Measurements from ENCODE around the gene TNIP3. TPM values are rescaled to one million over a fixed set of nuclear protein-coding genes. Genes with fewer than 3 reads are reported as not detected.

TNIP3 gene
- total RNA-seq, 1 experiment from 2014 or later: 0.43 TPM

DNA sequence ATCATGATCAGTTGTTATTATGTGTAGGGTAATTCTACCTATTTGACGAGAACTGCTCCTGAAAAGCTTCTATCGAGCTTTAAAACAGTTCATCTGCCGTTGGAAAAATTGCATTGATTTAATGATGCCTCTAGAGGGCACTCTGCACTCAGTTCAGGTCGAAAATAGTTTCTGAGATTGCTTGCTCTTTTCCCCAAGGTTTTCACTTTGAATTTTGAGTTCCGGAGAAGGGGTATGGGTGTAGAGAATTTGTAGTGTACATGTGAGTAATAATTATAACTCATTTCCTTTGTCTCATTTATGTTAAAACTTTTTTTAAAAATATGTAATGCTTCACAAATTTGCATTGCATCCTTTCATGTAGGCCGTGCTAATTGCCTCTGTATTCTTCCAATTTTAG is 28.4 kb upstream of the TNIP3 start:
- ChIA-PET CTCF (interaction anchor here (0.5 to 1.5 kb wide), 15 partner anchors 8 to 544 kb away, joined by 3 to 15 read pairs (median 3); no protein-coding TSS in a partner anchor), POLR2A (no interaction called here)
- Mint-ChIP-seq H3K9me3 (ENCODE audit: unreplicated experiment) (no peaks in the 10 kb centered on the region), H3K4me3 (ENCODE audit: unreplicated experiment) (no peak overlapping the region), H3K27ac (ENCODE audit: unreplicated experiment) (no peak overlapping the region), H3K4me1 (ENCODE audit: low read depth, unreplicated experiment) (no peaks in the 10 kb centered on the region), H3K27me3 (ENCODE audit: insufficient read depth, unreplicated experiment) (no peaks in the 10 kb centered on the region), H3K36me3 (ENCODE audit: insufficient read depth, unreplicated experiment) (no peaks in the 10 kb centered on the region)
- peak; percentile 49 to 73 for TF ChIP-seq CTCF (IDR thresholded peaks at IDR 0.05; ENCODE audit: insufficient read depth in 1 of 2, low read depth in 1 of 2, low read length in 1 of 2, severe bottlenecking in 1 of 2, unreplicated experiment in 1 of 2)
- Histone ChIP-seq H3K27me3 (replicated peaks; ENCODE audit: control insufficient read depth, insufficient read depth, low read length) (no peaks in the 10 kb centered on the region), H3K4me3 (ENCODE audit: low read depth, low read length) (no peak overlapping the region), H3K4me1 (no peaks in the 10 kb centered on the region), H3K36me3 (ENCODE audit: control insufficient read depth, insufficient read depth, low read length) (no peaks in the 10 kb centered on the region), H3K9me3 (no peaks in the 10 kb centered on the region)
- intact Hi-C loops (cut with micrococcal nuclease; ENCODE audit: unreplicated experiment): loop anchor here (1.0 to 5.0 kb wide), 4 partner anchors 60 to 544 kb away; no protein-coding TSS in a partner anchor
- no TSS peak for BruUV-seq (replicated peaks)
- peak in 1 of 2 experiments; percentile 31 for DNase-seq

- H3K27ac Mint-ChIP-seq (ENCODE audit: unreplicated experiment): no peak overlapping the region
Measured at GRCh38 chr4:121192013-121192412, 27.9 kb upstream of the TNIP3 start.

DNA sequence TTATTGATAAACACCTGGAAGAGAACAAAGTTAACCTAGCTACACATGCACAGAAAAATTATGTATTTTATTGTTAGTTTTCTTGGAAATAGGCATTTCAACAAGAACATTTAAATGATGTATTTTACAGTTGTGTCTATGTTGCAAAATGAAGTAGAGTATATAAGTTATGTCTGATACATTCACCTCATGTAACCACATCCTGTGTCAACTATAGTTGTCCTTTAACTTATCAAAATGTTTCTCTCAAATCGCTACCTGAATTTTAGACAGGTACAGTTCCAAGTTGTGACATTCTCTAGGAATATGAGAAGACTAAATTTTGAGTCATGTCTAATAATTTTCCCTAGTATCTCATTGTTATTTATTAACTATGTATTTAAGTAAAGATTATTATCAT is 27.2 kb upstream of the TNIP3 start:
- H3K4me3 ChIP-seq (ENCODE audit: low read depth, low read length): no peak overlapping the region
- Mint-ChIP-seq H3K9me3 (ENCODE audit: unreplicated experiment) (no peaks in the 10 kb centered on the region), H3K4me1 (ENCODE audit: low read depth, unreplicated experiment) (no peaks in the 10 kb centered on the region), H3K27me3 (ENCODE audit: insufficient read depth, unreplicated experiment) (no peaks in the 10 kb centered on the region), H3K27ac (ENCODE audit: unreplicated experiment) (no peak overlapping the region), H3K36me3 (ENCODE audit: insufficient read depth, unreplicated experiment) (no peaks in the 10 kb centered on the region), H3K4me3 (ENCODE audit: unreplicated experiment) (no peak overlapping the region)
- no TSS peak for BruUV-seq (replicated peaks)
- CTCF ChIA-PET: interaction anchor here (1.0 kb wide), 1 partner anchor 61 kb away, joined by 3 read pairs; no protein-coding TSS in a partner anchor
- TF ChIP-seq CTCF (IDR thresholded peaks at IDR 0.05; ENCODE audit: insufficient read depth in 1 of 2, low read depth in 1 of 2, low read length in 1 of 2, severe bottlenecking in 1 of 2, unreplicated experiment in 1 of 2): no peak
- POLR2A ChIA-PET: no interaction called here
- intact Hi-C loops (cut with micrococcal nuclease; ENCODE audit: unreplicated experiment): loop anchor here (5.0 kb wide), 1 partner anchor 466 kb away; no protein-coding TSS in a partner anchor
- no peaks in the 10 kb centered on the region for H3K9me3 ChIP-seq
- H3K4me1 ChIP-seq: no peaks in the 10 kb centered on the region
- no peaks in the 10 kb centered on the region for H3K27me3 ChIP-seq (replicated peaks; ENCODE audit: control insufficient read depth, insufficient read depth, low read length)
- no peak for DNase-seq
- no peaks in the 10 kb centered on the region for H3K36me3 ChIP-seq (ENCODE audit: control insufficient read depth, insufficient read depth, low read length)

More at GRCh38 chr4:121192013-121192412, 27.9 kb upstream of the TNIP3 start:
- no peak for TF ChIP-seq CTCF (IDR thresholded peaks at IDR 0.05; ENCODE audit: insufficient read depth in 1 of 2, low read depth in 1 of 2, low read length in 1 of 2, severe bottlenecking in 1 of 2, unreplicated experiment in 1 of 2)
- ChIA-PET POLR2A (no interaction called here), CTCF (interaction anchor here (0.5 to 1.5 kb wide), 15 partner anchors 9 to 545 kb away, joined by 3 to 15 read pairs (median 3); no protein-coding TSS in a partner anchor)
- Mint-ChIP-seq H3K36me3 (ENCODE audit: insufficient read depth, unreplicated experiment) (no peaks in the 10 kb centered on the region), H3K4me1 (ENCODE audit: low read depth, unreplicated experiment) (no peaks in the 10 kb centered on the region), H3K4me3 (ENCODE audit: unreplicated experiment) (no peak overlapping the region), H3K27me3 (ENCODE audit: insufficient read depth, unreplicated experiment) (no peaks in the 10 kb centered on the region), H3K9me3 (ENCODE audit: unreplicated experiment) (no peaks in the 10 kb centered on the region)
- no peaks in the 10 kb centered on the region for H3K4me1 ChIP-seq
- DNase-seq: no peak
- H3K27me3 ChIP-seq (replicated peaks; ENCODE audit: control insufficient read depth, insufficient read depth, low read length): no peaks in the 10 kb centered on the region
- H3K9me3 ChIP-seq: no peaks in the 10 kb centered on the region
- no TSS peak for BruUV-seq (replicated peaks)
- no peaks in the 10 kb centered on the region for H3K36me3 ChIP-seq (ENCODE audit: control insufficient read depth, insufficient read depth, low read length)
- intact Hi-C loops (cut with micrococcal nuclease; ENCODE audit: unreplicated experiment): loop anchor here (1.0 to 5.0 kb wide), 4 partner anchors 60 to 545 kb away; no protein-coding TSS in a partner anchor
- no peak overlapping the region for H3K4me3 ChIP-seq (ENCODE audit: low read depth, low read length)

All from Caco-2 (cell line).